Neutrophil (primary cell): Measurements from ENCODE around the gene FREM1.

Source experiments
- H3K27ac ChIP-seq: fragments of 200-600 bp; sonication (generic); 2 replicates; pipeline ENCODE4 v1.5.1; 2016; ENCODE audit warnings: mild to moderate bottlenecking, moderate library complexity
- H3K27me3 ChIP-seq: fragments of 200-600 bp; sonication (generic); 2 replicates; pipeline ENCODE4 v1.6.0; 2016; ENCODE audit warnings: mild to moderate bottlenecking
- H3K36me3 ChIP-seq: fragments of 200-600 bp; sonication (generic); 2 replicates; pipeline ENCODE4 v1.5.1; 2017
- H3K4me1 ChIP-seq, 2 experiments: fragments of 200-600 bp in 1 of 2; sonication (generic) in 1 of 2; 1 replicate in 1 of 2; 2 replicates in 1 of 2; pipeline versions ENCODE4 v1.5.1 to v1.6.1; 2013 to 2016; ENCODE audit warnings: low read depth in 1 of 2, low read length in 1 of 2, mild to moderate bottlenecking in 1 of 2, moderate library complexity in 1 of 2; ENCODE audit not compliant: control insufficient read depth in 1 of 2, insufficient read depth in 1 of 2
- H3K4me3 ChIP-seq, 2 experiments: fragments of 200-600 bp in 1 of 2; sonication (generic) in 1 of 2; 1 replicate in 1 of 2; 2 replicates in 1 of 2; pipeline ENCODE4 v1.5.1; 2013 to 2016; ENCODE audit warnings: low read depth in 1 of 2, low read length in 1 of 2, mild to moderate bottlenecking in 1 of 2, moderate library complexity in 1 of 2
- H3K9me3 ChIP-seq: fragments of 200-600 bp; sonication (generic); 2 replicates; pipeline ENCODE4 v1.5.1; 2016
- TF ChIP-seq, protein P1 (sequence below): fragments of 200-600 bp; sonication (generic); IDR thresholded peaks from 2 replicates; pipeline ENCODE4 v1.5.1; 2016; ENCODE audit warnings: antibody characterized with exemption

FREM1 gene

DNA sequence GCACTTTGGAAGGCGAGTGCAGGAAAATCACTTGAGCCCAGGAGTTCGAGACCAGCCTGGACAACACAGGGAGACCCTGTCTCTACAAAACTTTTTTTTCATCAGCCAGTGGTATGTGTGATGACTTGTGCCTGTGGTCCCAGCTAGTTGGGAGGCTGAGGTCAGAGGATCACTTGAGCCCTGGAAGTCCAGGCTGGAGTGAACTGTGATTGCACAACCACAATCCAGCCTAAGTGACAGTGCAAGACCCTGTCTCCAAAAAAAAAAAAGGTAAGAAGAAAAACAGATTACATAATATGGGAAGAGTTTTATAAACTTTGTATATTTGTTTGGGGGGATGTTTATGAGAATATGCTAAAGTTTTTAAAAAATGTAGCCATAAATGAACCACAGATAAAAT lies 111.2 kb downstream of the FREM1 start:
- Histone ChIP-seq H3K4me3 (no peak overlapping the region), H3K9me3 (no peaks in the 10 kb centered on the region), H3K36me3 (no peaks in the 10 kb centered on the region), H3K4me1 (no peaks in the 10 kb centered on the region), H3K27ac (no peak overlapping the region), H3K27me3 (no peaks in the 10 kb centered on the region)
- TF ChIP-seq, protein P1, sequence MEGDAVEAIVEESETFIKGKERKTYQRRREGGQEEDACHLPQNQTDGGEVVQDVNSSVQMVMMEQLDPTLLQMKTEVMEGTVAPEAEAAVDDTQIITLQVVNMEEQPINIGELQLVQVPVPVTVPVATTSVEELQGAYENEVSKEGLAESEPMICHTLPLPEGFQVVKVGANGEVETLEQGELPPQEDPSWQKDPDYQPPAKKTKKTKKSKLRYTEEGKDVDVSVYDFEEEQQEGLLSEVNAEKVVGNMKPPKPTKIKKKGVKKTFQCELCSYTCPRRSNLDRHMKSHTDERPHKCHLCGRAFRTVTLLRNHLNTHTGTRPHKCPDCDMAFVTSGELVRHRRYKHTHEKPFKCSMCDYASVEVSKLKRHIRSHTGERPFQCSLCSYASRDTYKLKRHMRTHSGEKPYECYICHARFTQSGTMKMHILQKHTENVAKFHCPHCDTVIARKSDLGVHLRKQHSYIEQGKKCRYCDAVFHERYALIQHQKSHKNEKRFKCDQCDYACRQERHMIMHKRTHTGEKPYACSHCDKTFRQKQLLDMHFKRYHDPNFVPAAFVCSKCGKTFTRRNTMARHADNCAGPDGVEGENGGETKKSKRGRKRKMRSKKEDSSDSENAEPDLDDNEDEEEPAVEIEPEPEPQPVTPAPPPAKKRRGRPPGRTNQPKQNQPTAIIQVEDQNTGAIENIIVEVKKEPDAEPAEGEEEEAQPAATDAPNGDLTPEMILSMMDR = no peak

DNA sequence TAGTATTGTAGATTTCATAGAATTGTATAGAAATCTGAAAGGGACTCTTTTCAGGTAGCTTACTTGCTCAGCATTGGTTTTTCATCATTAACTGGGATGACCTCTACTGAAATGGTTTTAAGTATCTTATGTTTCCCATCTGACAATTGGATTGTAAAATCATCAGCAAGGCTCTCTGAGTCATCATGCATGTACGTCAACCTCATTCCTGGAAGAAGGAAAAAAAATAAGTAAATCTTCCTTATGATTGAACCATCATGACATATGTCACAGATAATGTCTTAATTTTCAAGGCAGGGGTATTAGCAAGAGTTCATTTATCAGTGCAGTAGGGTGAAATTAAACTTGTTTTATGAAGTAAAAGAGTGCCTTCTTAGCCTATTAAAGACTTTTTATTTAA lies 112.8 kb downstream of the FREM1 start:
- H3K27ac ChIP-seq = no peak overlapping the region

DNA sequence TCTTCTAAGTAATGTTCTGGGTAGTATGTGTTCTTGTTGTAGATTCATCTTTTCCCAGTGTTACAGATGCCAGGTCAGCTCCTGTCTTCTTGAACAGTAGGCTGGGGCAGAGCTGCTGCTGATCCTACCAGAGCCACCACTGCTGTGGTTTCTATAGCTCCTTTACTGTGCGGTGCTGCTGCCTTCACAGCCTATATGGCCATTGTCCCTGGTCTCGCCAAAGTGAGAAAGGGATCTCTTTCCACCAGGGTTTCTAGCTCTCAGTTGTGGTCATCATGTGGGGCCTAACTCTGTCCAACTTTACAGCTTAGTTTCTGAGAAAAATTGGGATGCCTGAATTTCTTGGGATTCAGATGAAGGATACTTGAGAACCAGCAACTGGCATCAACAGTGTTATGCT lies 116.8 kb downstream of the FREM1 start:
- Histone ChIP-seq H3K27ac (no peak overlapping the region), H3K4me3 (no peak overlapping the region), H3K4me1 (no peaks in the 10 kb centered on the region), H3K27me3 (no peaks in the 10 kb centered on the region), H3K36me3 (no peaks in the 10 kb centered on the region), H3K9me3 (no peaks in the 10 kb centered on the region)
- TF ChIP-seq, protein P1 = no peak

More for the DNA sequence above, 112.8 kb downstream of the FREM1 start:
- no peaks in the 10 kb centered on the region for H3K36me3 ChIP-seq
- TF ChIP-seq, protein P1 = no peak
- no peak overlapping the region for H3K4me3 ChIP-seq
- no peaks in the 10 kb centered on the region for H3K27me3 ChIP-seq
- H3K9me3 ChIP-seq = no peaks in the 10 kb centered on the region
- H3K4me1 ChIP-seq = no peaks in the 10 kb centered on the region

DNA sequence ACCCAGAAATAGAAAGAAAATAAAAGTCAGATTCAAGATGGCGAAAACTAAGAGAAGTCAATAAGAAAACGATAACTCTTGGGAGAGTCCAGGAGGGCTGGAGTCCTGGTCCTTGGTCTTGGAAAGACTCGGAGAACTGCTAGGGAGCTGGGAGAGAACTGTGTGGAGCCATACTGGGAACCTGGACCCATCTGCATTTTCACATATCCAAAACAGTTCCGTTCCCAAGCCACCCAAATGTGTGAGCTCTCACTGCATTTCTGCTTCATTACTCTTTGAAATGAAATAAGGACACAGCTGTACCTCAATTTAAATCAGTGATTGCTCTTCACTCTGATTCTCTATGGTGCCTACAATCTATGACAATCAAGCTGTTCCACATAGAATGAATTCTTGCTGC lies 119.6 kb downstream of the FREM1 start:
- no peaks in the 10 kb centered on the region for H3K27me3 ChIP-seq
- H3K4me3 ChIP-seq = no peak overlapping the region
- H3K4me1 ChIP-seq = no peaks in the 10 kb centered on the region
- no peak overlapping the region for H3K27ac ChIP-seq
- H3K36me3 ChIP-seq = no peaks in the 10 kb centered on the region
- no peaks in the 10 kb centered on the region for H3K9me3 ChIP-seq
- TF ChIP-seq, protein P1 = no peak

DNA sequence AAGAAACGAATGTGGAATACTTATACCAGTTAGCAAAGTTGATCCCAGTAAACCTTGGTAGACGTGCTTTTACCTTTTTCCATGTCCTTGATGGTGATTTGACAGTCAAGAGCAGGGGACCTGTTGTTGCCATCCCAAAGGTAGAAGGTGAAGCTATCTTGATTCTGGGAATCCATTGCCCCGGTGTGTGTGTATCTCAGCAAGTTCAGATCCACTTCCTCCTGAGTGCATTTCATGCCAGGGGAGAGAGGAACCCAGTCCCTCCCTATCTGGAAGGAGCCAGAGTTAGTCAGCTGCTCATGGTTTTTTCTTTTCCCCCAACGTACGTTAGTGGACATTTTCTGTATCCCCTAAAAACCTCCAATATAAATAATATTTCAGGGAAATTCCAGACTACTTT lies 121.4 kb downstream of the FREM1 start:
- TF ChIP-seq, protein P1 = no peak
- Histone ChIP-seq H3K36me3 (no peaks in the 10 kb centered on the region), H3K27me3 (no peaks in the 10 kb centered on the region), H3K9me3 (no peaks in the 10 kb centered on the region), H3K27ac (no peak overlapping the region), H3K4me1 (no peaks in the 10 kb centered on the region), H3K4me3 (no peak overlapping the region)

DNA sequence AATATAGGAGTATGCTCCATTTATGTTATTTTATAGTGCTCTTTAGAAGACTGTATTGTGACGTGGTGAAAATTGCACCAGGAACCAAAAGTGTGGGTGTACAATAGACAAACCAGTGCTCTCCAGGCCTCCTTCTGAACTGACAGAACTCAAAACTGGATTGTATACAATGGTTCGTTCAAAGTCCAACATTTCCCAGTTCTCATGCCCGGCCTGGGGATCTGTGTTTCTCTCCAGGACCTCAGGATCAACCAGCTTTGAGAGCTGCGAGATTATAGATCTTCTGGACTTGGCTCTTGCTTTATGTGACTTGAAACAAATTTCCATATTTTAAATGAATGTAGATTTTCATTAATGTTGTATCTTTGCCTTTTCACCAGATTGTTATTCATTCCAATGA lies 126.9 kb downstream of the FREM1 start:
- no peaks in the 10 kb centered on the region for H3K9me3 ChIP-seq
- no peaks in the 10 kb centered on the region for H3K27me3 ChIP-seq
- no peaks in the 10 kb centered on the region for H3K36me3 ChIP-seq
- no peaks in the 10 kb centered on the region for H3K4me1 ChIP-seq
- TF ChIP-seq, protein P1 = no peak
- H3K27ac ChIP-seq = no peak overlapping the region
- H3K4me3 ChIP-seq = no peak overlapping the region
